HepG2 (cell line): ENCODE results near the gene CPSF4. TPM values are rescaled to one million over a fixed set of nuclear protein-coding genes. Genes with fewer than 3 reads are reported as not detected.

Experiments
- ATF1 ChIP-seq: IDR thresholded peaks from 2 replicates; pipeline ENCODE4 v1.6.1; 2016; ENCODE audit warnings: mild to moderate bottlenecking, control low read depth
- ATF2 ChIP-seq: sonication (generic); formaldehyde crosslinking; IDR thresholded peaks from 2 replicates; pipeline ENCODE4 v1.4.0; 2020; ENCODE audit warnings: missing genetic modification reagents
- BRCA1 ChIP-seq: sonication (generic); formaldehyde crosslinking; IDR thresholded peaks from 2 replicates; pipeline ENCODE4 v1.4.0; 2020; ENCODE audit warnings: missing genetic modification reagents
- ETV5 ChIP-seq: IDR thresholded peaks from 2 replicates; pipeline ENCODE4 v1.6.1; 2018; ENCODE audit warnings: missing biosample characterization, missing genetic modification reagents, inconsistent platforms, borderline replicate concordance
- GATAD1 ChIP-seq: IDR thresholded peaks from 2 replicates; pipeline ENCODE4 v1.6.1; 2016; ENCODE audit warnings: missing genetic modification reagents, missing compliant biosample characterization
- HNF1B ChIP-seq: sonication (generic); formaldehyde crosslinking; IDR thresholded peaks from 2 replicates; pipeline ENCODE4 v1.5.1; 2020; ENCODE audit warnings: mild to moderate bottlenecking, moderate library complexity, missing genetic modification reagents
- KLF6 ChIP-seq: IDR thresholded peaks from 2 replicates; pipeline ENCODE4 v1.8.0; 2016; ENCODE audit warnings: missing biosample characterization, missing genetic modification reagents
- SNAI1 ChIP-seq: sonication (generic); formaldehyde crosslinking; IDR thresholded peaks from 2 replicates; pipeline ENCODE4 v1.5.0; 2020; ENCODE audit warnings: mild to moderate bottlenecking, missing genetic modification reagents, borderline replicate concordance
- SPEN ChIP-seq: sonication (generic); formaldehyde crosslinking; IDR thresholded peaks from 2 replicates; pipeline ENCODE4 v1.5.1; 2020; ENCODE audit warnings: low read depth, mild to moderate bottlenecking, missing genetic modification reagents
- ZNF180 ChIP-seq: sonication (generic); formaldehyde crosslinking; IDR thresholded peaks from 2 replicates; pipeline ENCODE4 v1.4.0; 2020; ENCODE audit warnings: low read depth, missing genetic modification reagents, borderline replicate concordance
- ZNF33A ChIP-seq: sonication (generic); formaldehyde crosslinking; IDR thresholded peaks from 2 replicates; pipeline ENCODE4 v1.5.1; 2020; ENCODE audit warnings: missing genetic modification reagents, mild to moderate bottlenecking, moderate library complexity, borderline replicate concordance
- ZNF773 ChIP-seq: sonication (generic); formaldehyde crosslinking; IDR thresholded peaks from 2 replicates; pipeline ENCODE4 v1.4.0; 2020; ENCODE audit warnings: missing genetic modification reagents, borderline replicate concordance
- ZNF790 ChIP-seq: sonication (generic); formaldehyde crosslinking; IDR thresholded peaks from 2 replicates; pipeline ENCODE4 v1.8.0; 2022; ENCODE audit warnings: missing genetic modification reagents, mild to moderate bottlenecking, borderline replicate concordance
- ZNF879 ChIP-seq: sonication (generic); formaldehyde crosslinking; IDR thresholded peaks from 2 replicates; pipeline ENCODE4 v1.8.1; 2023; ENCODE audit warnings: missing genetic modification reagents
- polyA plus RNA-seq, 8 experiments: library from polyadenylated mRNA; depleted of rRNA in 3 of 8; stranded (reverse) in 7 of 8; unstranded in 1 of 8; fragments of >200 nt; fragmentation: Illumina TruSeq in 4 of 8; extraction: Trizol in 4 of 8; gene quantifications; 2 replicates each; pipeline versions ENCODE4 v1.2.1 to v1.2.3, GENCODE V29; 2011 to 2016; ENCODE audit warnings: low read depth in 4 of 8, missing spikeins in 1 of 8, mixed read lengths in 1 of 8; ENCODE audit not compliant: insufficient read depth in 1 of 8
- total RNA-seq, 5 experiments: library from RNA; depleted of rRNA; stranded (reverse); fragments of >200 nt; fragmentation: Illumina TruSeq; extraction: Trizol; gene quantifications; 2 replicates each; pipeline ENCODE4 v1.2.3, GENCODE V29; 2016; ENCODE audit warnings: low read depth in 1 of 5
- TF ChIP-seq, protein P1 (sequence below): sonication (generic); formaldehyde crosslinking; IDR thresholded peaks from 2 replicates; pipeline ENCODE4 v1.4.0; 2020; ENCODE audit warnings: missing genetic modification reagents
- TF ChIP-seq, protein P2 (sequence below): IDR thresholded peaks from 2 replicates; pipeline ENCODE4 v1.6.1; 2016; ENCODE audit warnings: missing compliant biosample characterization, missing genetic modification reagents, borderline replicate concordance
- TF ChIP-seq, protein P3 (sequence below): sonication (generic); formaldehyde crosslinking; IDR thresholded peaks from 2 replicates; pipeline ENCODE4 v1.5.1; 2020; ENCODE audit warnings: mild to moderate bottlenecking, missing genetic modification reagents, moderate library complexity

The CPSF4 gene
- total and polyA plus RNA-seq, 2 of the 13 experiments (the other 11 are each of a cell fraction or from before 2014, with no cell fraction given): 34.1 to 49.6 TPM

DNA sequence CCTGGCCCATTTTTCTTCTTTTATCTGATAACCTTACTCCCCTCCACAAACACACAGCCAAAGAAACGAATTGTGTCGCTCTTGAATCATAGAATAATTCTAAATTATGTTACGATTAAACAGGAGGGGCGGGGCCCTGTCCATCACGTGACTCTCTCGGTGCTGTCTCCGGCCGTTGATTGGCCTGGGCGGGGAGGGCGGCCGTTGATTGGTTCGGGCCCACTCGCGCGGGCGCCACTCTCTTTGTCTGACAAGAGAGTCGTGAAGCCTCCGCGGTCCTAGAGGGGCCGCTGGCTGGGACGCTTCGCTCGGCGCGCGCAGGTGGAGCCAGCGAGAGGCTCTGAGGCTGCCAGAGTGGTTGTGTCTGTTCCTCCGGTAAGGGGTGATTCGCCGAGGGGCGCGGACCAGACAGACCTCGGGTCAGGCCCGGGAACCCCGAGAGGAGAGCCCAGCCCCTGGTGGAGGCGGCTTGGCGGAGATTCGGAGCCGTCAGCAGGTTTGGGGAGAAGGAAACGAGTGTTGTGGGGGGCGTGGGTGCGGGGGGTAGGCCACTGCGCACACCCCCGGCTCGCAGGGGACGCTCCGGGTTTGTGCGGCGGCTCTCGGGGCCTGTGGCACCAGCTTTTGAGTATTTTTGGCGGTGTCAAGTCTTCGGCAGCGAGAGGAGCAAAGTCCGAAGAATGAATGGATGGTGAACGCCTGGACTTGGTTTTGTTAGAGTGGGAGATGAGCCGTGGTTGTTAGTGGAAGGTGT lies 34.0 kb downstream of the CPSF4 start, which contains the start of gene ZNF789 (continued):
- TF ChIP-seq, protein P1, sequence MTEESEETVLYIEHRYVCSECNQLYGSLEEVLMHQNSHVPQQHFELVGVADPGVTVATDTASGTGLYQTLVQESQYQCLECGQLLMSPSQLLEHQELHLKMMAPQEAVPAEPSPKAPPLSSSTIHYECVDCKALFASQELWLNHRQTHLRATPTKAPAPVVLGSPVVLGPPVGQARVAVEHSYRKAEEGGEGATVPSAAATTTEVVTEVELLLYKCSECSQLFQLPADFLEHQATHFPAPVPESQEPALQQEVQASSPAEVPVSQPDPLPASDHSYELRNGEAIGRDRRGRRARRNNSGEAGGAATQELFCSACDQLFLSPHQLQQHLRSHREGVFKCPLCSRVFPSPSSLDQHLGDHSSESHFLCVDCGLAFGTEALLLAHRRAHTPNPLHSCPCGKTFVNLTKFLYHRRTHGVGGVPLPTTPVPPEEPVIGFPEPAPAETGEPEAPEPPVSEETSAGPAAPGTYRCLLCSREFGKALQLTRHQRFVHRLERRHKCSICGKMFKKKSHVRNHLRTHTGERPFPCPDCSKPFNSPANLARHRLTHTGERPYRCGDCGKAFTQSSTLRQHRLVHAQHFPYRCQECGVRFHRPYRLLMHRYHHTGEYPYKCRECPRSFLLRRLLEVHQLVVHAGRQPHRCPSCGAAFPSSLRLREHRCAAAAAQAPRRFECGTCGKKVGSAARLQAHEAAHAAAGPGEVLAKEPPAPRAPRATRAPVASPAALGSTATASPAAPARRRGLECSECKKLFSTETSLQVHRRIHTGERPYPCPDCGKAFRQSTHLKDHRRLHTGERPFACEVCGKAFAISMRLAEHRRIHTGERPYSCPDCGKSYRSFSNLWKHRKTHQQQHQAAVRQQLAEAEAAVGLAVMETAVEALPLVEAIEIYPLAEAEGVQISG (CRISPR knock-in tag): peak; percentile 99
- TF ChIP-seq ETV5 (peak; percentile 3; the same call in 1 of the 2 replicates), KLF6 (0 out of 2 replicates have a peak, but pooled peaks have one; percentile 28), SPEN (CRISPR knock-in tag) (peak; percentile 68; the same call in 1 of the 2 replicates), ZNF33A (peak; percentile 28; the same call in 1 of the 2 replicates), ATF2 (CRISPR knock-in tag) (peak; percentile 65), ZNF773 (CRISPR knock-in tag) (peak; percentile 18; the same call in 1 of the 2 replicates), GATAD1 (peak; percentile 87), ATF1 (0 out of 2 replicates have a peak, but pooled peaks have one; percentile 24), ZNF790 (0 out of 2 replicates have a peak, but pooled peaks have one; percentile 70), ZNF180 (CRISPR knock-in tag) (no peak), HNF1B (CRISPR knock-in tag) (peak; percentile 58; the same call in 1 of the 2 replicates), SNAI1 (CRISPR knock-in tag) (peak; percentile 51; the same call in 1 of the 2 replicates), BRCA1 (CRISPR knock-in tag) (0 out of 2 replicates have a peak, but pooled peaks have one; percentile 31), ZNF879 (no peak)
- TF ChIP-seq, protein P2, sequence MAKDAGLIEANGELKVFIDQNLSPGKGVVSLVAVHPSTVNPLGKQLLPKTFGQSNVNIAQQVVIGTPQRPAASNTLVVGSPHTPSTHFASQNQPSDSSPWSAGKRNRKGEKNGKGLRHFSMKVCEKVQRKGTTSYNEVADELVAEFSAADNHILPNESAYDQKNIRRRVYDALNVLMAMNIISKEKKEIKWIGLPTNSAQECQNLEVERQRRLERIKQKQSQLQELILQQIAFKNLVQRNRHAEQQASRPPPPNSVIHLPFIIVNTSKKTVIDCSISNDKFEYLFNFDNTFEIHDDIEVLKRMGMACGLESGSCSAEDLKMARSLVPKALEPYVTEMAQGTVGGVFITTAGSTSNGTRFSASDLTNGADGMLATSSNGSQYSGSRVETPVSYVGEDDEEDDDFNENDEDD (CRISPR knock-in tag): peak; percentile 90
- TF ChIP-seq, protein P3, sequence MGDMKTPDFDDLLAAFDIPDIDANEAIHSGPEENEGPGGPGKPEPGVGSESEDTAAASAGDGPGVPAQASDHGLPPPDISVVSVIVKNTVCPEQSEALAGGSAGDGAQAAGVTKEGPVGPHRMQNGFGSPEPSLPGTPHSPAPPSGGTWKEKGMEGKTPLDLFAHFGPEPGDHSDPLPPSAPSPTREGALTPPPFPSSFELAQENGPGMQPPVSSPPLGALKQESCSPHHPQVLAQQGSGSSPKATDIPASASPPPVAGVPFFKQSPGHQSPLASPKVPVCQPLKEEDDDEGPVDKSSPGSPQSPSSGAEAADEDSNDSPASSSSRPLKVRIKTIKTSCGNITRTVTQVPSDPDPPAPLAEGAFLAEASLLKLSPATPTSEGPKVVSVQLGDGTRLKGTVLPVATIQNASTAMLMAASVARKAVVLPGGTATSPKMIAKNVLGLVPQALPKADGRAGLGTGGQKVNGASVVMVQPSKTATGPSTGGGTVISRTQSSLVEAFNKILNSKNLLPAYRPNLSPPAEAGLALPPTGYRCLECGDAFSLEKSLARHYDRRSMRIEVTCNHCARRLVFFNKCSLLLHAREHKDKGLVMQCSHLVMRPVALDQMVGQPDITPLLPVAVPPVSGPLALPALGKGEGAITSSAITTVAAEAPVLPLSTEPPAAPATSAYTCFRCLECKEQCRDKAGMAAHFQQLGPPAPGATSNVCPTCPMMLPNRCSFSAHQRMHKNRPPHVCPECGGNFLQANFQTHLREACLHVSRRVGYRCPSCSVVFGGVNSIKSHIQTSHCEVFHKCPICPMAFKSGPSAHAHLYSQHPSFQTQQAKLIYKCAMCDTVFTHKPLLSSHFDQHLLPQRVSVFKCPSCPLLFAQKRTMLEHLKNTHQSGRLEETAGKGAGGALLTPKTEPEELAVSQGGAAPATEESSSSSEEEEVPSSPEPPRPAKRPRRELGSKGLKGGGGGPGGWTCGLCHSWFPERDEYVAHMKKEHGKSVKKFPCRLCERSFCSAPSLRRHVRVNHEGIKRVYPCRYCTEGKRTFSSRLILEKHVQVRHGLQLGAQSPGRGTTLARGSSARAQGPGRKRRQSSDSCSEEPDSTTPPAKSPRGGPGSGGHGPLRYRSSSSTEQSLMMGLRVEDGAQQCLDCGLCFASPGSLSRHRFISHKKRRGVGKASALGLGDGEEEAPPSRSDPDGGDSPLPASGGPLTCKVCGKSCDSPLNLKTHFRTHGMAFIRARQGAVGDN (CRISPR knock-in tag): peak; percentile 78
